ENCODE measurements around the gene C11orf65.

C11orf65 gene

GRCh38 chr11:108364159-108364558, 103.2 kb downstream of the C11orf65 start:
- DNase-seq: peak; percentile 80

DNA sequence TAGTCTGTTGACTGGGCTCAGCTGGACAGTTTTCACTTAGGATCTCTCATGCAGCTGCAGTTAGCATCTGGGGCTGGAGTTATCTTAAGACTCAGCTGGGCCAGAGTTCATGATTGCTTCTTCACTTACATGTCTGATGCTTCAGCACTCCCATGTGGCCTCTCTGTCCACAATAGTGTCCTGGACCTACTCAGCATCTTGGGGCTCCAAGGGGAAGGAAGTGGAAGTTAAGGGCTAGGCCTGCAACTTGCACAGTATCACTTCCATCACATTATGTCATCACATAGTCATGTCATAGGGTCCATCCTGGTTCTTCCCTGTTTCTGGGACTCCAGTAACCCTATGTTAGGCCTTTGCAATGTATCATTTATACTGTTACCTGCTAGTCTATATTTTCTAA, 115.9 kb downstream of the C11orf65 start:
- DNase-seq: no peak

GRCh38 chr11:108346451-108346850, 120.9 kb downstream of the C11orf65 start:
- no peak for DNase-seq

DNA sequence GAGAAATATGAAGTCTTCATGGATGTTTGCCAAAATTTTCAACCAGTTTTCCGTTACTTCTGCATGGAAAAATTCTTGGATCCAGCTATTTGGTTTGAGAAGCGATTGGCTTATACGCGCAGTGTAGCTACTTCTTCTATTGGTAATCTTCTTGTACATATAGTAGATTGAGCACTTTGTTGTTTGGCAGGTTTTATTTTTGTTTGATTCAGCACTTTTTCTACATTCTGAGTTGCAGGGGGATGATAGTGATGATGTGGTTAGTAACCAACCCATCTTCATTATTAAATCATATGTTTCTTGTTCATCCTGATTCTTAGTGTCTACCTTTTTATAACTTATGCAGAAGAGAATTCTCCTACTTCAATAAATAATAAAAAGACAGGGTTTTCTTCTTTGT, 121.6 kb downstream of the C11orf65 start:
- DNase-seq: no peak

GRCh38 chr11:108343714-108344113, 123.6 kb downstream of the C11orf65 start:
- DNase-seq: no peak

DNA sequence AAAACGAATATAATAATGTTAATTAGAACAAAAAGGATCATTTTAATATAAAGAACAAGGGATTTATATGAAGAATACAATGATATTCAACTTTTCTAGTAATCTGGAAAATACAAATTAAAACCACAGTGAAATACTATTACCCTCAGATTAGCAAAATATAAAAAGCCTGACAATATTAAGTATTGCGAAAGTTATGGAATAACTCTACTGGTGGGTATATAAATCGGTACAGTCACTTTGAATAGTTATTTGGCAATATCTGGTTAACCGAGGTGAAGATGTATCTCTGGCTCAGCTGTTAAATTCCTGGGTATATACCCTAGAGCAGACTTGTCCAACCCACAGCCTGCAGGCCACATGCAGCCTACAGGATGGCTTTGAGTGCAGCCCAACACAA, 125.7 kb downstream of the C11orf65 start:
- no peak for DNase-seq

DNA sequence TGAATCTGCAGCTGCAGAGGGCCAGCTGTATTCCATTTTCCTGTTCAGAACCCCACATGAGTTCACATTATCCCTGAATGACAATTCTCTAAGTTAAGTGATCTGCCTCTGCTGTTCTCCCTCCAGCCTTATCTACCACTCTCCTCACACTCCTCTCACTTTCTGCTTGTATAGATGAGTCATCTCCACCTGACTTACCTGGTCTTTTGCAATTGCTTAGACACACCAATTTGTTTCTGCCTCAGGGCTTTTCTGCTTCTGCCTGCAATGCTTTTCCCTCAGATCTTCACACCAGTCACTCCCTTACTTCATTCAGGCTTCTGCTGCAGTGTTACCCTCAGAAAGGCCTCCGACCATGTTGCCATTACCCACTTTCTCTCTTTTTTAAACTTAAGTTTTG, 126.4 kb downstream of the C11orf65 start:
- DNase-seq: no peak

DNA sequence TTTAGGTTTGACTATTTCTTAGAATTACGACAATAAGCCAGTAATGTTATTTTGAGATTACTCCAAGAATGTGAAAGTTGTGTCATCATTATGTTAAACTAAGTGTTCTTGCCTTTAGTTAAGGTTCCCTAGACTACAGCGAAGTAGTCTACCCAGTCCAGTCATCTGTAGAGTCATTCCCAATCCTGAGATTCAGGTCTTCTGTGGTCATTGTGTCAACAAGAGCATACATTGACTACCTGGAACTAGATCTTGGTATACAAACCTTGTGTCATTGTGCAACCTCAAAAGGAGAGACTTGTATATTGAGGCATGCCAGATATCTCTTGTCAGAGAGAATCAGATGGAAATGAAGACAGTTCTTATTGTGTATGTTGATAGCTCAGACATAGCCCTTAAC, 128.6 kb downstream of the C11orf65 start:
- DNase-seq: no peak

DNA sequence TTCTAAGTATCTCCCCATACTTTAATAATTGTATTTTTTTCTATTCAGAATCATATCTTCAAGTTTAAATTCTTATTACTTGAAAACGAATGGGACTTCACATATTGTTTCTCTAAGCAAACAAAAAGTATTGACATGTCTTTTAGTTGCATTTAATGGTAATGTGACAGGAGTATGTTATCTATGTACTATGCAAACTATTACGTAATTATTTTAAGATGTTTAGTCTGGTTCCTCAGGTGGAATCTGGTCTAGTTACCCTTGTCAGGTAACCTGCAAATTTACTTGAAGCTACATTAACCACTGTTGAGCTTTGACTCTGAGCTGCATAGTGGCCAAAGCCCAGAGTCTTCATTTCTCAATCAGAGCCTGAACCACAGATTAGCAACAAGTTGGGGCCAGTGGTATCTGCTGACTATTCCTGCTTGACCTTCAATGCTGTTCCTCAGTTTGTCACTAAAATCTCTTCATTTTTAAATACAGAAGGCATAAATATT, 133.9 kb downstream of the C11orf65 start:
- DNase-seq: no peak

Data from HCEC 1CT (cell line).